Chondrocyte (in vitro differentiated cells): ENCODE measurements around the gene PINK1. TPM values are rescaled to one million over a fixed set of nuclear protein-coding genes. Genes with fewer than 3 reads are reported as not detected.

ENCODE experiments used
- DNase-seq: peaks from one replicate; pipeline ENCODE4 v3.0.0; 2021; ENCODE audit warnings: mixed read lengths, low spot score
- H3K27ac Mint-ChIP-seq: one replicate; pipeline ENCODE4 v1.8.0; 2021; ENCODE audit warnings: mild to moderate bottlenecking, moderate library complexity, mixed read lengths; ENCODE audit not compliant: unreplicated experiment
- H3K27me3 Mint-ChIP-seq: 2 replicates; pipeline ENCODE4 v1.8.0; 2021; ENCODE audit warnings: low read depth, mixed read lengths
- H3K36me3 Mint-ChIP-seq: 2 replicates; pipeline ENCODE4 v1.8.0; 2021; ENCODE audit warnings: low read depth, mixed read lengths
- H3K4me1 Mint-ChIP-seq: 2 replicates; pipeline ENCODE4 v1.8.0; 2021; ENCODE audit warnings: low read depth, mild to moderate bottlenecking, mixed read lengths
- H3K4me3 Mint-ChIP-seq: one replicate; pipeline ENCODE4 v1.8.0; 2021; ENCODE audit warnings: mild to moderate bottlenecking, moderate library complexity, mixed read lengths; ENCODE audit not compliant: unreplicated experiment
- H3K9me3 Mint-ChIP-seq: 2 replicates; pipeline ENCODE4 v1.8.0; 2021; ENCODE audit warnings: low read depth, mixed read lengths
- total RNA-seq: library from RNA; stranded (reverse); gene quantifications from 3 replicates; pipeline ENCODE4 v1.2.1, GENCODE V29; 2021
- TF ChIP-seq, protein P1 (sequence below): fragments of 200-600 bp; sonication (generic); IDR thresholded peaks from 2 replicates; pipeline ENCODE4 v1.5.0; 2021; ENCODE audit warnings: antibody characterized with exemption, mild to moderate bottlenecking, moderate library complexity

The PINK1 gene
- total RNA-seq, 1 donor from 2014 or later, result 42.6 TPM

DNA sequence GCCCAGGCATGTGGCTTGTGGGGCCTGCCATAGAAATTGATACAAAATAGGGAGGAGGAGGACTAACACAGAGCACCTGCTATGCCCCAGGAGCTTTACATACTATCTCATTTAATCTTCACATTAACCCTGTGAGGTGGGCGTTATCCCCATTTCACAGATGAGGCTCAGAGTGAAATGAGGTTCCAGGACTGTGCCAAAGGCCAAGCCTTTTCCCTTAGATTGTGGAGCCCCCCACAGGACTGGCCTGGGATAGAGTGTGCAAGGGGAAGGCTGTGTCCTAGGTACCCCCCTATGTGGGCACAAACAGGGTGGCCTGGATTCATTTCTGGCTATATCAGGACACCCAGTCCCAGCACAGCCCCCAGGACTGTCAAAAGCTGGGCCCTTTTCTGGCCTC, 30.1 kb downstream of the PINK1 start:
- Mint-ChIP-seq H3K27ac (no peak overlapping the region), H3K4me3 (no peak overlapping the region), H3K4me1 (peaks cover 29% of the 10 kb centered on the region), H3K36me3 (peaks cover 2% of the 10 kb centered on the region), H3K27me3 (no peaks in the 10 kb centered on the region), H3K9me3 (no peaks in the 10 kb centered on the region)
- TF ChIP-seq, protein P1, sequence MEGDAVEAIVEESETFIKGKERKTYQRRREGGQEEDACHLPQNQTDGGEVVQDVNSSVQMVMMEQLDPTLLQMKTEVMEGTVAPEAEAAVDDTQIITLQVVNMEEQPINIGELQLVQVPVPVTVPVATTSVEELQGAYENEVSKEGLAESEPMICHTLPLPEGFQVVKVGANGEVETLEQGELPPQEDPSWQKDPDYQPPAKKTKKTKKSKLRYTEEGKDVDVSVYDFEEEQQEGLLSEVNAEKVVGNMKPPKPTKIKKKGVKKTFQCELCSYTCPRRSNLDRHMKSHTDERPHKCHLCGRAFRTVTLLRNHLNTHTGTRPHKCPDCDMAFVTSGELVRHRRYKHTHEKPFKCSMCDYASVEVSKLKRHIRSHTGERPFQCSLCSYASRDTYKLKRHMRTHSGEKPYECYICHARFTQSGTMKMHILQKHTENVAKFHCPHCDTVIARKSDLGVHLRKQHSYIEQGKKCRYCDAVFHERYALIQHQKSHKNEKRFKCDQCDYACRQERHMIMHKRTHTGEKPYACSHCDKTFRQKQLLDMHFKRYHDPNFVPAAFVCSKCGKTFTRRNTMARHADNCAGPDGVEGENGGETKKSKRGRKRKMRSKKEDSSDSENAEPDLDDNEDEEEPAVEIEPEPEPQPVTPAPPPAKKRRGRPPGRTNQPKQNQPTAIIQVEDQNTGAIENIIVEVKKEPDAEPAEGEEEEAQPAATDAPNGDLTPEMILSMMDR, result no peak
- no peak for DNase-seq

DNA sequence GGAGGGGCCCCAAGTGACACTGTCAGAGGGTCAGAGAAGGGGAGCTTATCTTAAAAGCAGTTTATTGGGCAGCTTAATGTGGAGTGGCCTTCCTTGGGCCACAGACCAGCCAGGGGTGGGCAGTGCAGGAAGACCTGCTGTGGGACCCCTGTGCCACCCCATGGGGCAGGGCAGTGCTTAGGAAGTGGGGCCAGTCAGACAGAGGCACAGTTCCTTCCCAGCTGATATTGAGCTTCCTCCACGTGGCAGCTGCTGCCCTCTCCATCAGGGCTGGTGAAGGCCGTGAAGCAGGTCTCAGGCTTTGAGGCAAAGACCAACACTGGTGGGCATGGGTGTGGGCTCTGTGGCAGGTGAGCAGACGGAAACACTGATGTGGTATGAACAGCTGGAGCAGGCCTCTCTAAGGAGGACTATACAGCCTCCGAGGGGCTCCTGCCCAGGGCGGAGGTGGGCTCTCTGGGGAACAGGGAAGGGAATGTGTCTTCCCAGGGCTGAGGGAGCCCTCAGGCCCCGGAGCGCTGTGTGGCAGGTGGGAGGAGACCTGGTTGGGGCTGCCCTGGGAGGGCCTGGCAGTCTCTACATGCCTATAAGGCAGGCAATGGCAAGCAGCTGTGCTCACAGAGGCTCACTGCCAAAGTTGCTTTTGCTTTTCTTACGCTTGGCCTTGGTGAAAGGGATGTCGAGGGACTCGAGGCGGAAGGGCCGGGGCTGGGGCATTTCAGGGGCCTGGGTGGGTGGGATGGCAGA, 30.9 kb downstream of the PINK1 start:
- TF ChIP-seq, protein P1, result no peak
- Mint-ChIP-seq H3K4me3 (no peak overlapping the region), H3K36me3 (peaks cover 1% of the 10 kb centered on the region), H3K27ac (no peak overlapping the region), H3K4me1 (peaks cover 28% of the 10 kb centered on the region), H3K27me3 (no peaks in the 10 kb centered on the region), H3K9me3 (no peaks in the 10 kb centered on the region)
- no peak for DNase-seq

DNA sequence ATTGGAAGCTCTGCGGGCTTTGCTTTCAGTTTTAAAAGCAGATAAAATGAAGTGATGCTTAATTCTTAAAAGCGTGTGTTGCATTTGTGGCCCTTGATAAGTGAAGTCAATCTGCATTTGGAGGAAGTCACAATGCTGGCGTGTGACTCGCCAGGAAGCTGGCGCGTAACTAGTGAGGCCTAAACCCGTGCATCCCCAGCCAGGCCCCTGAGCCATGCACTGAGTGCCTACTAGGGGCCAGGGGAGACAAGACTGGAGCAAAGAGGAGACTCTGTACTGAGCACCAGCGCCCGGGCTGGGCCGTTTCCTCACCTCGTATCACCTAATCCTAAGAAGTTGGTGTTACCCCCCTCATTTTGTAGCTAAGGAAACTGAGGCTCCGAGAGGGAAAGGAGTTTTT, 32.5 kb downstream of the PINK1 start:
- H3K27me3 Mint-ChIP-seq, result no peaks in the 10 kb centered on the region
- no peaks in the 10 kb centered on the region for H3K9me3 Mint-ChIP-seq
- no peak overlapping the region for H3K4me3 Mint-ChIP-seq
- H3K27ac Mint-ChIP-seq, result no peak overlapping the region
- DNase-seq, result no peak
- no peaks in the 10 kb centered on the region for H3K36me3 Mint-ChIP-seq
- TF ChIP-seq, protein P1, result no peak
- peaks cover 12% of the 10 kb centered on the region for H3K4me1 Mint-ChIP-seq

DNA sequence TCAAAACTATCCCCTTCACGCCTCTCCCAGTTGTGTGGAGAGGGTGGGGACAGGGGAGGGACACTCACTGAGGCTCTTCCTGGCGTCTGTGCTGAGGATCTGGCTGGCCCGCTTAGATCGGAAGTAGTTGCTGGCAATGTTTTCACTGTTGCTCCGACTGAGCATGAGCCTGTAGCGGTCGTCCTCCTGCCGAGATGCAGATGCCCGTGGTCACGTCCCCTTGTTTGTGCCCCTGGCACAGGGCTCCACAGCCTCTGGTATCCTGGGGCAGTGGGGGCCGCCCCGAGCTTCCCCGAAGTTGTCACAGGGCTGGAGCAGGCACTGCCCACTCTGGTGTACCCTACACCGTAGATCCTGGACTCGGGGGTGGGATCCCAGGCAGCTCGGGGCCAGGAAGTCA, 32.9 kb downstream of the PINK1 start:
- H3K36me3 Mint-ChIP-seq, result no peaks in the 10 kb centered on the region
- no peak for DNase-seq
- H3K27me3 Mint-ChIP-seq, result no peaks in the 10 kb centered on the region
- H3K9me3 Mint-ChIP-seq, result no peaks in the 10 kb centered on the region
- TF ChIP-seq, protein P1, result no peak
- H3K27ac Mint-ChIP-seq, result no peak overlapping the region
- peaks cover 12% of the 10 kb centered on the region for H3K4me1 Mint-ChIP-seq
- no peak overlapping the region for H3K4me3 Mint-ChIP-seq

DNA sequence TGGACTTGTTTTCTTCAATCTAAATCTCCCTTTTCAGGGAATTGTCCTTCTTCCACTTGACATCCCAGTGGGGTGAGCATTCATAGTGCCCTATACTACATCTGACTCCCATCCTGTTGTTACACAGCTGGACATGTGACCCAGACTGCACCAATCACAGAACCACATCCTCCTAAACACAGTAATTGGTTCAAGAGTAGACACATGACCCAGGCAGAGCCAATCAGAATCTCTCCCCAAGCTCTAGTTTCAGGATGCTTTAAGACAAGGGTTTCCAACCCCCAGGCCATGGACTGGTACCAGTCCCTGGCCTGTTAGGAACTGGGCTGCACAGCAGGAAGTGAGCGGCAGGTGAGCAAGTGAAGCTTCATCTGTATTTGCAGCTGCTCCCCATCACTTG, 33.5 kb downstream of the PINK1 start:
- no peak for DNase-seq
- H3K36me3 Mint-ChIP-seq, result no peaks in the 10 kb centered on the region
- H3K27me3 Mint-ChIP-seq, result no peaks in the 10 kb centered on the region
- H3K9me3 Mint-ChIP-seq, result no peaks in the 10 kb centered on the region
- no peak overlapping the region for H3K27ac Mint-ChIP-seq
- TF ChIP-seq, protein P1, result no peak
- no peak overlapping the region for H3K4me3 Mint-ChIP-seq
- peaks cover 11% of the 10 kb centered on the region for H3K4me1 Mint-ChIP-seq
